T-cell (primary cell): Measurements from ENCODE around the gene TNFSF13. TPM values are rescaled to one million over a fixed set of nuclear protein-coding genes. Genes with fewer than 3 reads are reported as not detected.

Experiments
- ATAC-seq, 4 experiments: fragments of 200-7000 bp in 3 of 4; fragments of 150-1000 bp in 1 of 4; cut with Tn5 transposase; replicated peaks in 1 of 4; 1 replicate in 3 of 4; 2 replicates in 1 of 4; pipeline ENCODE4 v1.10.0; 2021; ENCODE audit warnings: moderate library complexity in 3 of 4, mild to moderate bottlenecking in 2 of 4, moderate number of reproducible peaks in 1 of 4
- CTCF ChIA-PET, 2 donors: fragments of 300-600 bp; sonication (Branson Sonifier 250); formaldehyde crosslinking; loops; one replicate each; lab custom pipeline; 2022; ENCODE audit warnings: antibody characterized with exemption in 2 of 2; lab: Charles Lee
- POLR2A ChIA-PET, 2 donors: fragments of 300-600 bp; sonication (Branson Sonifier 250); formaldehyde crosslinking; loops; one replicate each; lab custom pipeline; 2022; ENCODE audit warnings: antibody characterized with exemption in 2 of 2; lab: Charles Lee
- DNase-seq, 35 experiments: peaks; one replicate each; pipeline versions ENCODE4 v3.0.0 to v3.0.0-alpha.2; 2013 to 2023
- H3K27ac ChIP-seq: one replicate; pipeline ENCODE4 v1.5.1; 2013; ENCODE audit warnings: low read length
- H3K27me3 ChIP-seq, 2 experiments: replicated peaks in 1 of 2; 1 replicate in 1 of 2; 2 replicates in 1 of 2; pipeline versions ENCODE4 v1.6.1 to v1.7.0; 2013; ENCODE audit warnings: low read length in 1 of 2, mixed read lengths in 1 of 2; ENCODE audit not compliant: control insufficient read depth in 2 of 2, insufficient read depth in 2 of 2; ENCODE audit errors: extremely low read depth in 1 of 2
- H3K36me3 ChIP-seq, 2 donors: 1 replicate in 1 of 2; 2 replicates in 1 of 2; pipeline versions ENCODE4 v1.6.1 to v1.7.0; 2013; ENCODE audit warnings: low read length in 1 of 2; ENCODE audit not compliant: control insufficient read depth in 2 of 2, insufficient read depth in 1 of 2; ENCODE audit errors: extremely low read depth in 1 of 2
- H3K4me1 ChIP-seq, 2 experiments: 1 replicate in 1 of 2; 2 replicates in 1 of 2; pipeline versions ENCODE4 v1.6.1 to v1.7.0; 2013; ENCODE audit warnings: low read length in 2 of 2, mixed read lengths in 1 of 2; ENCODE audit not compliant: insufficient read depth in 2 of 2, control insufficient read depth in 1 of 2; ENCODE audit errors: extremely low read depth in 1 of 2
- H3K4me3 ChIP-seq, 2 donors: 1 replicate in 1 of 2; 2 replicates in 1 of 2; pipeline versions ENCODE4 v1.5.1 to v1.7.0; 2013; ENCODE audit warnings: mild to moderate bottlenecking in 2 of 2, low read length in 1 of 2, moderate library complexity in 1 of 2; ENCODE audit not compliant: control insufficient read depth in 1 of 2; ENCODE audit errors: extremely low read depth in 1 of 2
- H3K9me3 ChIP-seq: 2 replicates; pipeline ENCODE4 v1.7.0; 2013
- H3K27ac Mint-ChIP-seq, 2 donors: one replicate each; pipeline ENCODE4 v1.8.0; 2020 to 2021; ENCODE audit warnings: mild to moderate bottlenecking in 2 of 2, mixed read lengths in 2 of 2
- H3K27me3 Mint-ChIP-seq, 2 donors: one replicate each; pipeline ENCODE4 v1.8.0; 2021 to 2022; ENCODE audit warnings: mixed read lengths in 2 of 2
- H3K36me3 Mint-ChIP-seq: one replicate; pipeline ENCODE4 v1.8.0; 2021; ENCODE audit warnings: mixed read lengths
- H3K4me1 Mint-ChIP-seq, 3 donors: one replicate each; pipeline ENCODE4 v1.8.0; 2020 to 2022; ENCODE audit warnings: mixed read lengths in 3 of 3, mild to moderate bottlenecking in 1 of 3
- H3K4me3 Mint-ChIP-seq, 3 donors: one replicate each; pipeline ENCODE4 v1.8.0; 2020 to 2022; ENCODE audit warnings: mild to moderate bottlenecking in 3 of 3, mixed read lengths in 3 of 3, moderate library complexity in 3 of 3
- H3K9me3 Mint-ChIP-seq, 3 donors: one replicate each; pipeline ENCODE4 v1.8.0; 2020 to 2022; ENCODE audit warnings: mixed read lengths in 3 of 3
- WGBS: methylation state at CpG from one replicate; pipeline ENCODE4 v1.1.5; 2013; ENCODE audit warnings: missing lambda C conversion rate; ENCODE audit not compliant: insufficient coverage; 5-methylcytosine and 5-hydroxymethylcytosine counted together
- total RNA-seq, 35 experiments: library from RNA in 6 of 35; stranded (reverse) in 6 of 35; fragments of 120-200 nt in 1 of 35; gene quantifications; one replicate each; pipeline versions ENCODE4 v1.2.1 to v1.2.4 and lab custom pipeline; 2013 to 2026

TNFSF13 gene
- total RNA-seq, 5 donors from 2014 or later (not counting 1 experiment from before 2014, with no cell fraction given), result 1.3 to 5.6 (median 4.6) TPM

DNA sequence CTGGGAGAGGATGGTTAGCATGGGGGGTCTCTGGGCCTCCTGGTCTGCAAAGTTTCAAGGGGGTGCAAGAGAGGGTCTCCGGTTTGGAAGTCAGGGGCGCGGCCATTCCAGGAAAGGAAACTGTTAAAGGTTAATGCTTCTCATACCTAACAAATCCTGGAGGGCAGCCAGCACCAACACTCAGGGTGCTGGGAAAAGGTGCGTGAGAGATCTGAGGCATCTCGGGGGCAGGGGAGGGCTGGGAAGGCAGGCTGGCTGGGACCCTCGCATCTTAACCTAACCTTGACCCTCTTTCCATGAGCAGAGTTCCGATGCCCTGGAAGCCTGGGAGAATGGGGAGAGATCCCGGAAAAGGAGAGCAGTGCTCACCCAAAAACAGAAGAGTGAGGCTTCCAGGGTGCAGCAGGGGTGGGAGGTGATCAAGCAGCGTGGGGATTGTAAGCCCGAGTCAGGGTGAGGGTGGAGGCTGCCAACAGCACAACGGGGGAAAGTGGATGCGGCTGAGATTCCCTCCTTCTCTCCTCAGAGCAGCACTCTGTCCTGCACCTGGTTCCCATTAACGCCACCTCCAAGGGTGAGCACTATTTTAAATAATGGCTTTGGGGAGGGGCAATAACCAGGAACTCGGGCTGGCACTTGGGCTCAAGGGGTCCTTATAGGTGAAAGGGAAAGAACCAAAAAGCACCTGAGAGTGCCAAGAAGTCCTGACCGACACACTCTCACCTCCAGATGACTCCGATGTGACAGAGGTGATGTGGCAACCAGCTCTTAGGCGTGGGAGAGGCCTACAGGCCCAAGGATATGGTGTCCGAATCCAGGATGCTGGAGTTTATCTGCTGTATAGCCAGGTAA lies 996 bp downstream of the TNFSF13 start:
- ATAC-seq (no peak), DNase-seq (no peak)
- Mint-ChIP-seq H3K4me3 (peak overlapping the region in 2 of 3 donors; percentile 87 to 92), H3K9me3 (no peaks in the 10 kb centered on the region), H3K27me3 (no peaks in the 10 kb centered on the region), H3K4me1 (peaks cover 41 to 67% (median 62%) of the 10 kb centered on the region in 3 donors), H3K36me3 (peaks cover 17% of the 10 kb centered on the region), H3K27ac (peak overlapping the region; percentile 85 to 95)
- H3K4me3 ChIP-seq, result no peak overlapping the region
- H3K27ac ChIP-seq, result no peak overlapping the region
- WGBS, result 90% methylated on average over 3 of the region's 18 CpGs
- no peaks in the 10 kb centered on the region for H3K27me3 ChIP-seq
- POLR2A ChIA-PET, result interaction anchor here in 1 of 2 donors (0.6 kb wide), 1 partner anchor 13 kb away, joined by 3 read pairs; no protein-coding TSS in a partner anchor
- H3K9me3 ChIP-seq, result no peaks in the 10 kb centered on the region
- peaks cover 3 to 18% of the 10 kb centered on the region in 2 donors for H3K36me3 ChIP-seq
- CTCF ChIA-PET, result interaction anchor here (0.8 to 2.8 kb wide), 18 partner anchors 7 to 317 kb away, joined by 3 to 22 read pairs (median 7); partner anchors contain the start of genes GABARAP (in 1 of the 2), TP53 (in 1 of the 2) and WRAP53 (in 1 of the 2)
- H3K4me1 ChIP-seq, result peaks cover 12 to 62% of the 10 kb centered on the region in 2 experiments

DNA sequence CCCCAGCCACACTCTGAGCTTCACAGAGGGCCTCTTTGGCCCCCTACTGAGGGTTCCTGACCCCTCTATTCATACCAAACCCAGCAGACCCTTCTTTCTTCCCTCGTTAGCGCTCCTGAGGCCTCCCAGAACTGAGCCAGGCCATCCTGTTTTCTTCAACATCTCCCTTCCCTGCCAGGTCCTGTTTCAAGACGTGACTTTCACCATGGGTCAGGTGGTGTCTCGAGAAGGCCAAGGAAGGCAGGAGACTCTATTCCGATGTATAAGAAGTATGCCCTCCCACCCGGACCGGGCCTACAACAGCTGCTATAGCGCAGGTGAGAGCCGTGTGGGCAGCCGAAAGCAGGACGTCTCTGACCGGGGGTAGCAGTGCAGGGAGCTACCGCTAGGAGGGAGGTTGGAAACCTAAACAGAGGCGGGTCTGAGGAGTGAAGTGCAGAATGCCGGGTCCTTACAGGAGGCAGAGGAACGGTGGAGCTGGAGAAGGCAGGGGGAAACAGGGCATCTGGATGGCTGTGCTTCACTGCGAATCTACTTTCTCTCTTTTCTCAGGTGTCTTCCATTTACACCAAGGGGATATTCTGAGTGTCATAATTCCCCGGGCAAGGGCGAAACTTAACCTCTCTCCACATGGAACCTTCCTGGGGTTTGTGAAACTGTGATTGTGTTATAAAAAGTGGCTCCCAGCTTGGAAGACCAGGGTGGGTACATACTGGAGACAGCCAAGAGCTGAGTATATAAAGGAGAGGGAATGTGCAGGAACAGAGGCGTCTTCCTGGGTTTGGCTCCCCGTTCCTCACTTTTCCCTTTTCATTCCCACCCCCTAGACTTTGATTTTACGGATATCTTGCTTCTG lies 1.9 kb downstream of the TNFSF13 start:
- H3K4me1 Mint-ChIP-seq, result peaks cover 36 to 59% (median 56%) of the 10 kb centered on the region in 3 donors
- no peaks in the 10 kb centered on the region for H3K9me3 Mint-ChIP-seq
- peak in 21 of 35 experiments; percentile 23 to 69 (median 46) for DNase-seq
- 53% methylated on average over 13 of the region's 22 CpGs for WGBS
- Histone ChIP-seq H3K27me3 (no peaks in the 10 kb centered on the region), H3K36me3 (peaks cover 3 to 27% of the 10 kb centered on the region in 2 donors), H3K4me1 (peaks cover 12 to 54% of the 10 kb centered on the region in 2 experiments), H3K27ac (peak overlapping the region; percentile 91), H3K9me3 (no peaks in the 10 kb centered on the region), H3K4me3 (peak overlapping the region; percentile 73 to 83)
- H3K27ac Mint-ChIP-seq, result peak overlapping the region; percentile 85 to 95
- peak in 3 of 4 experiments; percentile 14 to 21 (median 17) for ATAC-seq
- ChIA-PET POLR2A (interaction anchor here (0.5 to 1.2 kb wide), 5 partner anchors 53 to 279 kb away, joined by 3 to 8 read pairs (median 4); partner anchors contain the start of gene SLC2A4 (in 1 of the 2)), CTCF (interaction anchor here (0.6 to 2.8 kb wide), 36 partner anchors 8 to 515 kb away, joined by 3 to 22 read pairs (median 4); partner anchors contain the start of genes FXR2 (in 1 of the 2), GABARAP (in 1 of the 2), TMEM102 (in 1 of the 2) and TP53 (in 1 of the 2))
- H3K27me3 Mint-ChIP-seq, result no peaks in the 10 kb centered on the region
- H3K36me3 Mint-ChIP-seq, result peaks cover 12% of the 10 kb centered on the region
- H3K4me3 Mint-ChIP-seq, result peak overlapping the region; percentile 87 to 92 (median 92)

DNA sequence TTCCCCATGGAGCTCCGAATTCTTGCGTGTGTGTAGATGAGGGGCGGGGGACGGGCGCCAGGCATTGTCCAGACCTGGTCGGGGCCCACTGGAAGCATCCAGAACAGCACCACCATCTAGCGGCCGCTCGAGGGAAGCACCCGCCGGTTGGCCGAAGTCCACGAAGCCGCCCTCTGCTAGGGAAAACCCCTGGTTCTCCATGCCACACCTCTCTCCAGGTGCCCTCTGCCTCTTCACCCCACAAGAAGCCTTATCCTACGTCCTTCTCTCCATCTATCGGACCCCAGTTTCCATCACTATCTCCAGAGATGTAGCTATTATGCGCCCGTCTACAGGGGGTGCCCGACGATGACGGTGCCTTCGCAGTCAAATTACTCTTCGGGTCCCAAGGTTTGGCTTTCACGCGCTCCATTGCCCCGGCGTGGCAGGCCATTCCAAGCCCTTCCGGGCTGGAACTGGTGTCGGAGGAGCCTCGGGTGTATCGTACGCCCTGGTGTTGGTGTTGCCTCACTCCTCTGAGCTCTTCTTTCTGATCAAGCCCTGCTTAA lies 2.6 kb downstream of the TNFSF13 start:
- CTCF ChIA-PET, result interaction anchor here (0.6 to 2.8 kb wide), 35 partner anchors 9 to 515 kb away, joined by 3 to 22 read pairs (median 4); partner anchors contain the start of genes FXR2 (in 1 of the 2), GABARAP (in 1 of the 2), TMEM102 (in 1 of the 2) and TP53 (in 1 of the 2)
- peak overlapping the region; percentile 85 to 95 for H3K27ac Mint-ChIP-seq
- Histone ChIP-seq H3K27me3 (no peaks in the 10 kb centered on the region), H3K36me3 (peaks cover 3 to 32% of the 10 kb centered on the region in 2 donors), H3K27ac (peak overlapping the region; percentile 91), H3K9me3 (no peaks in the 10 kb centered on the region), H3K4me1 (peaks cover 12 to 51% of the 10 kb centered on the region in 2 experiments), H3K4me3 (peak overlapping the region; percentile 73 to 83)
- H3K9me3 Mint-ChIP-seq, result no peaks in the 10 kb centered on the region
- H3K27me3 Mint-ChIP-seq, result no peaks in the 10 kb centered on the region
- peak; percentile 48 to 87 (median 71) for DNase-seq
- peaks cover 8% of the 10 kb centered on the region for H3K36me3 Mint-ChIP-seq
- POLR2A ChIA-PET, result interaction anchor here (0.5 to 1.2 kb wide), 6 partner anchors 22 to 280 kb away, joined by 3 to 5 read pairs (median 4); partner anchors contain the start of genes MPDU1 (in 1 of the 2) and SLC2A4 (in 1 of the 2)
- H3K4me3 Mint-ChIP-seq, result peak overlapping the region; percentile 87 to 92 (median 92)
- 0% methylated on average over 25 of the region's 32 CpGs for whole genome bisulfite sequencing
- ATAC-seq, result peak; percentile 62 to 72 (median 69)
- H3K4me1 Mint-ChIP-seq, result peaks cover 33 to 53% (median 52%) of the 10 kb centered on the region in 3 donors

- no peaks in the 10 kb centered on the region for H3K27me3 Mint-ChIP-seq
- ChIA-PET POLR2A (interaction anchor here (0.6 to 1.1 kb wide), 4 partner anchors 13 to 120 kb away, joined by 3 to 5 read pairs (median 4); partner anchors contain the start of gene MPDU1 (in 1 of the 2)), CTCF (interaction anchor here (1.0 to 2.8 kb wide), 17 partner anchors 9 to 516 kb away, joined by 3 to 22 read pairs (median 6); partner anchors contain the start of genes FXR2 (in 1 of the 2), GABARAP (in 1 of the 2), TMEM102 (in 1 of the 2) and TP53 (in 1 of the 2))
- Histone ChIP-seq H3K4me1 (peaks cover 12 to 51% of the 10 kb centered on the region in 2 experiments), H3K27ac (peak within 1 kb of the TSS; percentile 91), H3K36me3 (peaks cover 3 to 33% of the 10 kb centered on the region in 2 donors), H3K27me3 (no peaks in the 10 kb centered on the region), H3K9me3 (no peaks in the 10 kb centered on the region), H3K4me3 (peak within 1 kb of the TSS; percentile 73 to 83)
- H3K4me3 Mint-ChIP-seq, result peak within 1 kb of the TSS; percentile 87 to 92 (median 92)
- peaks cover 29 to 48% (median 46%) of the 10 kb centered on the region in 3 donors for H3K4me1 Mint-ChIP-seq
- ATAC-seq (peak; percentile 86 to 89 (median 88)), DNase-seq (peak; percentile 74 to 97 (median 85))
- H3K9me3 Mint-ChIP-seq, result no peaks in the 10 kb centered on the region
- H3K36me3 Mint-ChIP-seq, result peaks cover 4% of the 10 kb centered on the region
- peak within 1 kb of the TSS; percentile 85 to 95 for H3K27ac Mint-ChIP-seq
- WGBS, result under 1% methylated on average over 77 of the region's 82 CpGs
These were observed 3.1 kb downstream of the TNFSF13 start, which contains the start of gene SENP3 for GRCh38 chr17:7561589-7562207. Gene SENP3, plus strand, starts transcription at chr17:7561919. Its CDS starts 1,158 bp downstream, at chr17:7563077.

- Mint-ChIP-seq H3K27ac (peak overlapping the region; percentile 79 to 84), H3K4me3 (peak overlapping the region; percentile 82 to 87 (median 85)), H3K36me3 (peaks cover 4% of the 10 kb centered on the region), H3K4me1 (peaks cover 28 to 48% (median 44%) of the 10 kb centered on the region in 3 donors), H3K27me3 (no peaks in the 10 kb centered on the region), H3K9me3 (no peaks in the 10 kb centered on the region)
- ChIA-PET POLR2A (interaction anchor here in 1 of 2 donors (1.0 to 1.1 kb wide), 2 partner anchors 12 to 21 kb away, joined by 3 read pairs; partner anchors contain the start of gene MPDU1), CTCF (no interaction called here)
- no peak for DNase-seq
- Histone ChIP-seq H3K4me3 (peak overlapping the region; percentile 67 to 83), H3K36me3 (peaks cover 3 to 35% of the 10 kb centered on the region in 2 donors), H3K9me3 (no peaks in the 10 kb centered on the region), H3K27ac (peak overlapping the region; percentile 61), H3K4me1 (peaks cover 12 to 50% of the 10 kb centered on the region in 2 experiments), H3K27me3 (no peaks in the 10 kb centered on the region)
- peak in 3 of 4 experiments; percentile 2 to 4 (median 2) for ATAC-seq
- under 1% methylated on average over 23 of the region's 28 CpGs for WGBS
These were observed 3.7 kb downstream of the TNFSF13 start for GRCh38 chr17:7562208-7562605.
